GM18873 (cell line): Measurements from ENCODE around the gene LRP8.

ENCODE experiments used
- ATAC-seq: cut with Tn5 transposase; IDR thresholded peaks from one replicate; pipeline ENCODE4 v1.9.1; 2021; ENCODE audit warnings: mild to moderate bottlenecking, moderate library complexity, moderate number of reproducible peaks; ENCODE audit not compliant: unreplicated experiment, low FRiP score

The LRP8 gene

GRCh38 chr1:53324728-53325297 is 3.1 kb downstream of the LRP8 start:
- ATAC-seq, result no peak

DNA sequence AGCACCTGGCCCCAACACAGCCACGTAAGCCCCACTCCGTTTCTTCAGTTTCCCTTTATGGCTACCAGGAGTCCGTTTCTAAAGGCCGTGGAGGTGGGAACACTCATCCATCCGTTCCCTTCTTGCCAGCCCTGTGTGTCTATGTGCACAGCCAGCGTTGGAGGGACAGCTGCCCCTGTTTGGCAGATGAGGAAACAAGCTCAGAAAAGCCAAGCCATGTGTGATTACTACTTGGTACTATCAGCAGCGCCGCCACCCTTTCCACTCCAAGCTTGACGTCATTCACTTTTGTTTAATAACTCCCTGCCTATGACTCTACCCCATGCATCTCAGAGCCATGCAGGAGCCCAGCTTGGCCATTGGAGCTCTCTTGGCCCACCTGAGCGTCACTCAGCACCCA is 3.5 kb downstream of the LRP8 start:
- no peak for ATAC-seq

GRCh38 chr1:53323316-53323715 is 4.6 kb downstream of the LRP8 start:
- no peak for ATAC-seq

GRCh38 chr1:53321776-53322602 is 5.9 kb downstream of the LRP8 start:
- ATAC-seq, result no peak

DNA sequence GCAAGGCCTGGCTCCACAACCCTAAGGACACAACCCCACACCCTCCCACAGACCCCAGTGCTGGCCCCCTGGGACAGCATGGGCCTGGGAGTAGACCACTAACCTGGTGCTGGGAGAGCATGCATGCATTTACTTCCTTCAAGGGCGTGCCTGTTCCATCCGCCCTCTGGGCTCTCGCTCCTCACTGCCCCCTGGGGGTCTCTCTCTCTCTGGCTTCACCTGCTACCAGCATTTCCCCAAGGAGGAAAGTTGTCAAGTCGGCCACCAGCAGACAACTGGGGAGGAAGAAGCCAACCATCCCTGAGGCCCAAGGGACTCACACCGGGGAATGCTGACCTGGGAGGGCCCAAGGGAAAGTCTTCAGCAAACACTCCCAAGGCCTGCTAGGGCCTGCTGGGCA is 6.5 kb downstream of the LRP8 start:
- no peak for ATAC-seq

- no peak for ATAC-seq
Observed at GRCh38 chr1:53320646-53321045, 7.2 kb downstream of the LRP8 start.

DNA sequence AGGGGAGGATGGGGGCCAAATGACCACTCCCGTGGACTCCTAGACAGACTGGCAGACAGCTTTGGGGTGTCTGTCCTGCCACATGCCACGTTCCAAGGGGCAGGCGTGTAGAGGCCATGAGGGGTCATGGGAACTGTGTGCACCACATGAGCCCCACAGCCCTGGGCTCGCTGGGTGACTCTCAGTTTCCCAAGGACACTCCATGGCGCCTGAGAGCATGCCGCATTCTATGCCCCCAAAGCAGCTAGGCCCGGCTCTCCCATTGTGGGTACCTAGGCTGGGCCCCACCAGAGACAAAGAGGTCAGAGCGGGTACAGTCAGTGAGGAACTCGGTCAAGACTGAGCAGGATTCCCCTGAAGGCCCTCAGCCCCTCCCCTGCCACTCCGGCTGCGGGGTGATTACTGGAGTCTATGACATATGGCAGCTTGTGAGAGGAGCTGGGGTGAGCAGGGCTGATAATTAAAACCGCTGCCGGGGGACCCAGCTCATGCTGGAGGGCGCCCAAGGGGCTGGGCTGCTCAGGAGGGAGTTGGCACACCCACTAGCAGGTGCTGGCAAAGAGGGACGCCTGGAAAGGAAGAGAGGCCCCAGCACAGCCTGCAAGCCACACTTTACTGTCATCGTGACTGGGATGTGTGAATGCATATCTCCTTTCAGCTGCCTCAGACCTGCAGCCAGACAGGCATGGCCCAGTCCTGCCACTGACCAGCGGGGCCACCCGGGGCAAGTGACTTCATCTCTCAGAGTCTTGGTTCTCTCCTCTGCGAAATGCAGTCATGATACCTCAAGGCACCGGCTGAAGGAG is 8.4 kb downstream of the LRP8 start:
- ATAC-seq, result no peak

DNA sequence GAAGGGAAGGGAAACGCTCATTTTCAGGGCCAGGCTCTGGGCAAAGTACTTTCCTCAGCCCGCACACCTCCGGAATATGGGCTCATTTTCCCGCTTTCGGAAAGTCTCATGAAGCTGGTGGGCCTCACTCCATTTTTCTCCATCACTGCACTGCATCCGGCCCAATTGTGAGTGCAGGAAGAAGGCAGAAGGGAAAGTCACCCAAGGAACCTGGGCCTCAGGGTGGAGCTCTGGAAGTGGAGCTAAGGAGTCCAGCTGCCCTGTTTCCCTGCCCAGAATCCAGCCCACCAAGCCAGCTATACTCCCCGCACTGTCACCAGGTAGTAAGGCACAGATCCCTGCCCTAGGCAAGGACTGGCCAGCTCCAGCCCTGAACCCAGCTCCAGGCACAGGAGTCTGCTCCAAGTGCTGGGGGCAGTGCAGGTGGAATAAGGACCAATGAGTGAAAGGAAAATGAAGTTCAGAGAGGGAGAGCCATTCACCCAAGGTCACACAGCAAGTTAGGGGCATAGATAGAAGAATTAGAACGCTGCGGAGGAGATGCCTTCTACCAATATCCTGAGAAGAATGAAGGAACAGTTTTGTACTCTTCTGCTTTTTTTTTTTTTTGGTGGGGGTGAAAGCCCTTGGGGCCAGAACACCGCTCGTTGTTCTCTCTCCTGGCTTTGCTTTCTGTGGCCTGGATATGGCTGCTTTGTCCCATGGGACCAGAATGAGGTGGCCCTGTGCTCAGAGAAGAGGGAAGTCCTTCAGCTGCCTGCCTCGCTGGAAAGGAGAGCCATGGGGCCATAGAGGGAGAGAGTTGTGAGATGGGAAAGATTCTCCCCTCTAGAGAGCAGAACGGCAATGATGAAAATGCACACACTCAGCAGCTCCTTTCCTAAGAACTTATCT is 10.0 kb downstream of the LRP8 start:
- no peak for ATAC-seq

DNA sequence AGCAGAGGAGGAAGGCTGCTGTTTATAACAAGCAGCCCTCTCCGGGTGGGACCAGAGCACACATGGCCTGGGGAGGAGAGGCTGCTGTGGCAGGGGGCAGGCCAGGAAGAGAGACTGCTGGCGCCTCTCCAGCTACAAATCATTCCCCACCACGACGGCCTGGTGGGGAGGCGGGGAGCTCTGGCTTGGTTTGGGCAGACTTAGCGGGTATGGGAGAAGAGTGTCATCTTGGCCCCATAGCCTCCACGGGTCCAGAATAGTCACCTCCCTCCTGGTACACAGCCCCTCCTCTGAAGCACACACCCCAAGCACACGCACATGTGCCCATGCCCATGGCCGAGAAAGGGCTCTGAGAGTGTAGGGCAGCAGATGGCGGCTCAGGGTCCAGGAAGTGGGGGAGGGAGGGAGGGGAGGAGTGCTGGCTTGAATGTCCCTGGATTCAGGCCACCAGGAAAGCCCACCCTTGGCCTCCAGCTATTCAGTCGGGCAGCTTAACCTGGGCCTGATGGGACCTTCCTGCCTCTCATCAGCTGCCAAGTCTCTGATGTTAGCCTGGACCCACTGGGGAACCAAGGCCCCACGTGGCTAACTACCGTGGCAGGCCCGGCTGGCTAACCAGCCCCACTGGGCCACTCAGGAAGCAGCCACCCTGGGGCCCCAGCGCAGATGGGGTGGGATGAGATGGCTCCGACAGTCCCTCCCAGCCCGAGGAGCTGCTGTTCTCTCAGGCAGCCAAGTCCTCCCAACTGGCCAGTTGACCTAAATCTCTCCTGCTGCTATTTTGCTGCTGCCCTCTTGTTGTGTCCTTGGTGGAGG is 10.9 kb downstream of the LRP8 start:
- no peak for ATAC-seq

GRCh38 chr1:53316424-53316765 is 11.5 kb downstream of the LRP8 start:
- ATAC-seq, result no peak

DNA sequence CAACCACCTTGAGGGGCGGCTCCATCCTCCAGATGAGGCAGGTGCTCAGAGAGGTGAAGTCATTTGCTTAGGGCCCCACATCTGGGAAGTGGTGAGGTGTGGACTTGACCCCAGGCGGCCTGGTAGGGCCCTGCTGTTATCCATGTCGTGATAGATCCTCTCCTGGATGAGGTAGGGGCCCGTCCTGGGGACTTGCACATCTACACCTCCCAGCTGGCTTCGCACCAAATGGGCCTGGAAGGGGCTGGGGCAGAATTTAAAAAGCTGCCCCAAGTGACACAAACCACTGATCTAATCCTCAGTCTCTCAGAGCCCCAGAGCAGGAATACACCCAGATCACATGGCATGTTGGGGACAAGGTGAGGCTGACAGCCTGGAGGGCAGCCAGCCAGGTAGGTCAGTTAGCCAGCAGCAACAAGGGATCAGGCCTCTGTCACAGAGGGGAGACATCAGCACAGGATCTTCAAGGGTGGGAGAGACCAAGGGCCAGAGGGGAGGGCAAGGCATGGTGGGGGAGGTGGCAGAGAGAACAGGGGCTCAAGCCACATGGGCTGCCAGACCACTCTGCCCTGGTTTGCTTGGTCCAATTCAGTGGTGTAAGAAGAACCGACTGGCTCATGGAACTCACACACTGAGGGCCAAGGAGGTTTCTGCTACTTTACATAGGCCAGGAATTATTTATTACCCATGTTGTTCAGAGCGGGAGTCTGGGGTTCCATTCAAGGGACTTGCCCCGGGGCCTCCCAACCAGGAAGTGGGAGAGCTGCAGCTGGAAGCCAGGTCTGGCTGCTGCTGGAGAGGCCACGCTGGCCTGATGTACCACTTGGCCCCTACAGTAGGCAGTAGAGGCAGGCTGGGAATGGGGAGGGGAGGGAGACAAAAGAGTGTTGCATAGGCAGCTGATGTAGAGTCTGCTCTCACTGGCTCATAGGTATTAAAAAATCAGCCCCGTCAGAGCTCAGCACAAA is 12.1 kb downstream of the LRP8 start:
- no peak for ATAC-seq

- no peak for ATAC-seq
Observed at GRCh38 chr1:53315046-53315445, 12.8 kb downstream of the LRP8 start.

- ATAC-seq, result no peak
Observed at GRCh38 chr1:53314606-53315005, 13.3 kb downstream of the LRP8 start.

- no peak for ATAC-seq
Observed at GRCh38 chr1:53314096-53314495, 13.8 kb downstream of the LRP8 start.

DNA sequence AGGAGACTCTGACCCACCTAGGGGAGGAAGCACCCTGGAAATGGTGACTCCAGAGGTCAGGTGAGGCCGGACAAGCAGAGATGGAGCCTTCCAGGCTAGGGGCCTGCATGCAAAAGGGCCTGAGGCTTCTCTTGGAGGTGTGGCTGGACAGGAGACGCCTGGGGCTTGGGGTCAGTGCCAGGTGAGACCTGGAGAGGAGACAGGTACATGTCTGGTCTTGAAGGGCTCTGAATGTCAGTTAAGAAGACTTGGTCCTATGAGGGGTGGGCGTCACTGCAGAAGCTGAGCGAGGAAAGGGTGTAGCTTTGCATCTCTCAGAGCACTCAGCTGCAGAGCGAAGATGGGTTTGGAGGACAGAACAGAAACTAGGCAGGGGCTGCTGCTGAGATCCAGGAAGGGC is 14.3 kb downstream of the LRP8 start:
- ATAC-seq, result no peak

DNA sequence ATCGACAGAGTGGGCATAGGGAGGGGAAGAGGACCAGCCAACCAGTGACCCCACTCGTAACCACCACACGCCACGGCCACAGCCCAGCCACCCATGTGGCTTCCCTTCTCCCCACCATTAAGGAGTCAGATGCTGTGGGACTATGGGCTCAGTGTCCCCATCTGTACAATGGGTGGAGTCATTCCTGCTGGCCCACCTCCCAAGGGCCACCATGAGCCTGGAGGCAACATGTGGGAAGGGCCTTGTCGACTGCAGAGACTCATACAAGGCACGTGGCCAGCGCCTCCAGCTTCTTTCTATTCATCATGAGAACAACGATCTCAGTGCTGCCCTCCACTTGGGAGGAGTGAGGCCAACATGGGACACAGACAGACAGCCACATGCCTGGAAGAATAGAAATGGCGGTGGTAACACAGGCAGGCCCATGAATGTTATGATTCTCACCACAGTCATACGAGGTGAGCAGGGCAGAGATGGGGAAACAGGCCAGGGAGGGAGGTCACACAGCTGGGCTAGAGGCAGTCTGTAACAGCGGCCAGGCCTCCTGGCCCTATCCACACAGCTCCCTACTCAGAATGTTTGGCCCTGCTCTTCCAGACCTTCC is 16.1 kb downstream of the LRP8 start:
- no peak for ATAC-seq

GRCh38 chr1:53310847-53311681 is 16.8 kb downstream of the LRP8 start:
- no peak for ATAC-seq
